ENCODE data around the gene ZNF609.

- TF ChIP-seq CTCF (optimal IDR thresholded peaks at IDR 0.05 in 1 of 3, IDR thresholded peaks at IDR 0.05 in 1 of 3, conservative IDR thresholded peaks at IDR 0.05 in 1 of 3; ENCODE audit: extremely low read depth in 1 of 3, insufficient read depth in 2 of 3, low read length in 3 of 3) = no peak
- TF ChIP-seq EZH2 (IDR thresholded peaks at IDR 0.05; ENCODE audit: low read length) = no peak
These were observed 2.1 kb downstream of the ZNF609 start for GRCh38 chr15:64462492-64462891.
